GM19452 (cell line): Measurements from ENCODE around the gene PDE11A.

ENCODE experiments used
- ATAC-seq: cut with Tn5 transposase; IDR thresholded peaks from one replicate; pipeline ENCODE4 v1.9.1; 2021; ENCODE audit not compliant: unreplicated experiment

Gene PDE11A

DNA sequence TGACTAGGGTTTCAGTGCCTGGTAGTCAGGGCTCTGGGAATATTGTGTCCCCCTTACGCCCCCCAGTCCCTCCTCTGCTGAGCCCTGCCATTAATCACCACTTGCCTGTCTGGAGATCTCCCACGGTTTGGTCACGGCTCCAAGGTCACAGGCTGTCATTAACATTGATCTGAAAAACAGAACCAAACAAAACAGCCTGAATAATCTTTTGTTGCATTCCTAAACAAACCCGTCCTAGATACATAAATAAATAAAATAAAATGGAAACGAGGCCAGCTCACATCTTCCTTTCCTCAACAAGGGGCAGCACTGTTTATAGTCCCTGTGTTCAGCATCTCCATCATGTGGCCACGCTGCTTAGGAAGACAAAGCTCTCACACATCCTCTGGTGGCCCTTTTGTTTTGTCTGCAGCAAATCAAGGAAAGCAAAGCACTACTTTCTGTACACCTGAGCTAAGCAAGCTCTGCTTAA is 397.2 kb downstream of the PDE11A start:
- no peak for ATAC-seq

DNA sequence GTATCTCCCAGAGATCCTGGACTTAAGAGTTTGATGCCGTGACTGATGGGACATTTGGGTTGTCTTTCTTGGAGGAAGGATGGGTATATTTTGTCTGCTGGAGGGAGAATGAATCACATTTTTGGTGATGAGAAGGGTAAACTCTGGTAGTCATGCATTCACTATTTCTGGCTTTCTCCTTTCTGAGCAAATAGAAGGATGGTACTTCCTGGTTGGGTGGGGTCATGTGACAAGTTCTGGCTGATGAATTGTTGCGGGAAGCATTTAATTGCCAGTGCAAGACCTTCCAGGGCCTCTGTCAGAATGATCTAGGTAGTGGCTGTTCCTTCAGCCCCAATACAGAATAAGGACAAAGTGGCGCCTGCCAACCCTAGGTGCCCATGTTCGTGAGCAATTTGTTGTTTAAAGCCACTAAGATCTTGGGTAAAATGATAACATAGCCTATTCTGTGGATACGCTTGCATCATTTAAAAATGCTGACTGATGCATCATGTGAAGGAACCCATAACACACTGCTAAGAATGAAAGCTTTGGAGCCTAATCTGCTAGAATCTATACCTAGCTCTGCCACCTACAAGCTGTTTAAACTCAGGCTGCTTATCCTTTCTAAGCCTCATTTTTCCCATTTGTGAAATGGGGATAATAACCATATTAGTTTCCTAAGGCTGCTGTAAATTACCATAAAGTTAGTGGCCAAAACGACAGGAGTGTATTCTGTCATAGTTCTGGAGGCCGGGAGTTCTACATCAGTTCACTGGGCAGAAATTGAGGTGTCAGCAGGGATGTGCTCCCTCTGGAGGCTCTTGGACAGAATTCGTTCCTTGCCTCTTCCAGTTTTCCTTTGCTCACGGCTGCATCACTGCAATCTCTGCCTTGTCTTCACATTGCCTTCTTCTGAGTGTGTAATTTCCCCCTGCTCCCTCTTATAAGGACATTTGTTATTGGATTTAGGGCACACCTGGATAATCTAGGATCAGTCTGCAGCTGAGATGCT is 398.7 kb downstream of the PDE11A start:
- no peak for ATAC-seq

DNA sequence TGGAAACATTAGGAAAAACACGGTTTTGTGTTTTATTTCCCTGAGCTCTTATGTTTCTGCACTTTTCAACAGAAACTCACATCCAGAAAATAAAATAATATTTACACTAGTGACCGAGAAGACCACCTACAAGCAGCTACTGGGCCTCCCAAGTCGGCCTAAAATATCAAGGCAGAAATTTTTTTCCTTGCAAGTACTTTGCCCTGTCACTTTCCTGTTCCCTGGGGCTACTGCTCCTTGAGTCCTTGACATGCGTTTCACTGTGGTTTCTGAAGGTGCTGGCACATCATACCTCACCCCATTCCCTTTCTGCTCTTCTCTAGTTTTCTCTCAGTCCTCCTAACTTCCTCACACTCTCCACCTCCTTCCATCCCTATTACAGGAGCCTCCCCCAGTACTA is 400.9 kb downstream of the PDE11A start:
- ATAC-seq: no peak

GRCh38 chr2:177670791-177671535 is 401.6 kb downstream of the PDE11A start:
- no peak for ATAC-seq

DNA sequence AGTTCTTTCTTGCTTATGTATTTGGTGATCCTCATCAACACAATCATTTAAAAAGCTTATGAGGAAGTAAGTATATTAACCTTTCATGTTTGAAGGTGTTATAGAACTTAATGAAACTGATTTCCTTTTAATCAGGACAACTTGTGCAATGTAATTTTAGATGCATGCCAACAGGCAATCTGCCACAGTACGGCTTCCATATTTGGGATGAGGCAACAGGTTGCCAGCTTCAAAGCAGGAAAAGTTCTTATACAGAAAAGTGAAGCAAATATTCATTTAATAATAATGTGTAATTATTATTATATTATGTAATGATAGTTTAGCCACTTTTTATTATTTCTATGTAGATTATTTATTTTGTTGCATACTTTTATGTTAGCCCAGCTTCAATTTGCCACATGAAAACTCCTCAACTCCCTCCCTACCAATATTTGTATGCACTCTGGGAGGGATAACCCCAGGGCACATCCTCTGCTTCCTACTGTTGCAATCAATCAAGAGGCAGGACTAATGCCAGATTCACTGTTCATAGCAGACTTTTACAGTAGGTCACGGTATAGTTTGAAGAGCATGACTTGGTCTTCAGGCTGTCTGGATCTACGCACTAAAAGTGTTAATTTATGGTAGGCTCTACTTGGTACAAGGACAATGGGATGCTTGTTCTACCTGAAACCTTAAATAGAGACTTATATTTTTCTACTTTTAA is 402.8 kb downstream of the PDE11A start:
- no peak for ATAC-seq

DNA sequence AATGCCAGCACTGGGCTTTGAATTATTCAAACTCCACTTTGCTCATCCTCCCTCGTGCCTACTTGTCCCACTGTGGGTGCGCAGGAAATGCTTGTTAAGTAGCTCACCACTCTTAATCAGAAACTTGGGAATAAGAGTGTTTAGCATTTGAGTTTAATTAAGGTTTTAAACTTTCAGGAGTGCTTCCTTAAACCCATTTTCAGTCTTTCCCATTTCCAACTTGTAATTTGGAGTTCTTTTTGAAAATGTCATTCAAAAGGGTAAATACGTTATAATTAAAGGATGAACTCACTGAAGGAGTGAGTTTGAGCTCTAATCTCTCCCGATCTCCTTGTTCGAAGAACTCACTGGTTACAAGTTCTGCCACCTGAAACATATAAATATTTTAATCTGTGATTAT is 403.4 kb downstream of the PDE11A start:
- no peak for ATAC-seq

DNA sequence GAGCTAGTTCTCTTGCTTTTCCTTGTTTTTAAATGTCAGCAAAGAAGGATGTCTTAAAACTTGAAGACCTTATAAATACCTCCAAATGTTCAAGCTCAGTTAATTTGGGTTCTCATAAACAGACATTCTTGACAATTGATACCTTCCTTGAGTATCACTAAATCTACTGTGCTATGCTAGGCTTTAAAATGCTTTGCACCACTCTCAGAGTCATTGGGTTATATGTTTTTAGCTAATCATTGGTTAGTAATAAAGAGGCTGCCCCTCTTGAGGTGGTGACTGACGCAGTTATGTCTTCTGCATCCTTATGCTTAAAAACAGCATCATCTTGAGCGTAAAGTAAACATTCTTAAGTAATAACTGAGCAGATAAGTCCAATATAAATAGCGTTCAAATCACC is 404.0 kb downstream of the PDE11A start:
- no peak for ATAC-seq

- no peak for ATAC-seq
These were observed 405.0 kb downstream of the PDE11A start for GRCh38 chr2:177667626-177668025.

- ATAC-seq: no peak
These were observed 406.2 kb downstream of the PDE11A start for GRCh38 chr2:177666408-177666807.

- no peak for ATAC-seq
These were observed 406.6 kb downstream of the PDE11A start for GRCh38 chr2:177665948-177666347.

- no peak for ATAC-seq
These were observed 407.2 kb downstream of the PDE11A start for GRCh38 chr2:177665328-177665727.

DNA sequence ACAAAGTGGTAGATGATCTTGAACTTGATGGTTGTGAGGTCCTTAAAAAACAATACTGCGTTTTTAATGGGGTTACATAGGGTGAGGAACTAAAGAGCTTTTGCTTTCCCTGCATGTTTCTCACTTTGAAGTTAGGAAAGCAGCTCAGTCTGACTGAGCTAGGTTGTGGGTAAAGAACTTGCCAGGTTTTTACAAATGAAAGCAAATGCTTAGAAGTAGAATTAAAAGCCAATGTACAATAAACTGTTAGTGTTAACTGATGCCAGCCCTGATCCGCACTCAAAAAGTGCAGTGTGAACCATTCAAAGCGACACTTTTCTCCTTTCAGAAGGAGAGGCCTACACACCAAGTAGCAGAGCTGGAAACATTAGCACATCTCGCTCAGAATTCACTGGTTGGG is 409.7 kb downstream of the PDE11A start:
- no peak for ATAC-seq

- ATAC-seq: no peak
These were observed 411.8 kb downstream of the PDE11A start for GRCh38 chr2:177660742-177661141.

- ATAC-seq: no peak
These were observed 414.3 kb downstream of the PDE11A start for GRCh38 chr2:177658309-177658708.

- no peak for ATAC-seq
These were observed 420.7 kb downstream of the PDE11A start for GRCh38 chr2:177651833-177652232.

- ATAC-seq: no peak
These were observed 422.7 kb downstream of the PDE11A start for GRCh38 chr2:177649568-177650518.

- no peak for ATAC-seq
These were observed 425.8 kb downstream of the PDE11A start for GRCh38 chr2:177646791-177647190.

GRCh38 chr2:177646241-177646640 is 426.3 kb downstream of the PDE11A start:
- ATAC-seq: no peak

DNA sequence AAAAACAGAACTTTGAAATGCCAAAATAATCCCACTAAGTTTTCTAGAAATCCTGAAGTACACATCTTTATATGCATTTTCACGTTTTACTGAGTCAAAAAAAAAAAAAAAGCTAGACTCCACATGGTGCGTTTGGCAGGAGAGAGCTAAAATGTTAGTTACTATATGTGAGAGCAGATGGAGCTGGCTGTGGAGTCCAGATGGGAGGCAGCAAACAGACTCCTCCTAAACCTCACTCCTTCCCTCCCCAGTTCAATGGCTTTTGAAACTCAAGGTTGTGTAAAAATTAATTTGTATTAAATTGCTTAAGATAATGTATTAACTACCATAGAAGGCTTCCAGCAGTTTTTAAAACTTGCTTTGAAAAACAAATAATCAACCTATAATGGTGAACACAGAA is 431.2 kb downstream of the PDE11A start:
- ATAC-seq: no peak

DNA sequence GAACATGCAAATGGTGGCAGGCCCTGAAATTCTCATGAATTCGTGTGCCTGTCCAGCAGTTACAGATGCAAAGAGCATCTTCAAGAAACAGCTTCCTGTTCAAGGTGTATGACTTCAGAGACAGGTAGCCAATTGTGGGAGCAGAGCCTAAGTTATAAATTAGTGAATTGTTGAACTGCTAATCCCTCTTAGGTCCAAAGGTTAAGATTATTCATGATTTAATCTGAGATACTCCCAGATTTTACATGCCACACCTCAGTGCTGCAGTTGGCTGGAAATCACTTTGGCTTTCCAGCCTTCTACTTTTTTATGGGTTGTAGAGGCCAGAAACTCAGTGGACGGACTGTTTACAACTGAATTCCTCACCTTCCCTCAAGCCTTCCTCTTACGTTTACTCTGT is 432.2 kb downstream of the PDE11A start:
- no peak for ATAC-seq
